Parathyroid adenoma (tissue), 2 donors: Measurements from ENCODE around the gene NAE1.
"Not testable (repeated sequence)": the region's sequence is repeated elsewhere in the genome, so short reads cannot be mapped to it uniquely, and the experiment has no call there.

Source experiments
- H2AFZ ChIP-seq: fragments of 300-600 bp; sonication (generic); one replicate; pipeline ENCODE4 v1.7.0; 2017; ENCODE audit warnings: antibody characterized with exemption, mild to moderate bottlenecking
- H3K27ac ChIP-seq: fragments of 300-600 bp; sonication (generic); one replicate; pipeline ENCODE4 v1.7.0; 2017
- H3K27me3 ChIP-seq: fragments of 300-600 bp; sonication (generic); one replicate; pipeline ENCODE4 v1.7.0; 2017; ENCODE audit warnings: low read length; ENCODE audit not compliant: control insufficient read depth, insufficient read depth
- H3K36me3 ChIP-seq: fragments of 300-600 bp; sonication (generic); one replicate; pipeline ENCODE4 v1.7.0; 2017; ENCODE audit warnings: low read length; ENCODE audit not compliant: control insufficient read depth, insufficient read depth
- H3K4me1 ChIP-seq: fragments of 300-600 bp; sonication (generic); one replicate; pipeline ENCODE4 v1.7.0; 2017; ENCODE audit warnings: control low read depth
- H3K4me2 ChIP-seq: fragments of 300-600 bp; sonication (generic); one replicate; pipeline ENCODE4 v1.7.0; 2017; ENCODE audit warnings: low read length
- H3K4me3 ChIP-seq: fragments of 300-600 bp; sonication (generic); one replicate; pipeline ENCODE4 v1.7.0; 2017; ENCODE audit warnings: low read depth, low read length
- H3K79me2 ChIP-seq: fragments of 300-600 bp; sonication (generic); one replicate; pipeline ENCODE4 v1.7.0; 2017; ENCODE audit warnings: control low read depth
- H3K9ac ChIP-seq: fragments of 300-600 bp; sonication (generic); one replicate; pipeline ENCODE4 v1.7.0; 2017; ENCODE audit warnings: mild to moderate bottlenecking
- H3K9me3 ChIP-seq: fragments of 300-600 bp; sonication (generic); one replicate; pipeline ENCODE4 v1.7.0; 2017; ENCODE audit warnings: low read length; ENCODE audit not compliant: control insufficient read depth
- TF ChIP-seq, protein P1 (sequence below): fragments of 300-600 bp; sonication (generic); IDR thresholded peaks from one replicate; pipeline ENCODE4 v1.7.0; 2017; ENCODE audit warnings: antibody characterized with exemption, mild to moderate bottlenecking
- donor health status: primary hyperparathyroidism.

Gene NAE1

DNA sequence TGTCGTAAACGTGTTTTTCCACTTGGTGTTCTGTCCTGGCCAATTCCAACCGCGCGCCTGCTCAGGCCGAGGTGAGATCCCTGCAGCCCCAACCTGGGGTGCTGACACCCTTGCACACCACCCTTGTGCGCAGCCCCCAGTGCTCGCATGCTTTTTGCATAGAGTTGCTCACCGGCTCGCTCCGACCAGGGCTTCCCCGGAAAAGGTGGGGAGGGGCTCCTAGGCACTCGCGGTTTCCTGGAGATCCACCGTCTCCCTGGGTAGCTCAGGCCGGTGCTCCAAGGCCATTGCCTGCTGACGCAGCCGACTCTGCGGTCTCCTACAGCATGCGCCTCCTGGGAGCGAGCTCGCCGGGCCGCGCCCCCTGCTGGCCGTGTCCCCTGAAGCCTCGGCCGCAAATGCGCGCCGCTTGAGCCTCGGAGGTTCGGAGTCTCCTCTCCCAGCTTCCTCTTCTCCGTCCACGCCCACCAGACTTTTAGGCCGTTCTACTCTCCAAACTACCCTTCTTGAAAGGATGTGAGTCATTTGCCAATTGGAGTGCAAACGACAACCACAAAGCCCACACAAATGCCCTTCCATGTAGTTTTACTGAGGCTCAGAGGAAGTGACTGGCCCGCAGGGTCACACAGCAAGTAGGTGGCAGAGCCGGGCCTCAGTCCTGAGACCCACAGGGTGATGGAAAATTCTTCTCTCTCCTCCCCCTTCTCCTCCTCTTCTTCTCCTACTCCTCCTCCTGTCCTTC is 42.3 kb upstream of the NAE1 start:
- H2AFZ ChIP-seq: peak overlapping the region; percentile 97
- no peaks in the 10 kb centered on the region for H3K79me2 ChIP-seq
- peak overlapping the region; percentile 43 for H3K4me3 ChIP-seq
- no peak overlapping the region for H3K27ac ChIP-seq
- no peak overlapping the region for H3K9ac ChIP-seq
- no peaks in the 10 kb centered on the region for H3K27me3 ChIP-seq
- TF ChIP-seq, protein P1, sequence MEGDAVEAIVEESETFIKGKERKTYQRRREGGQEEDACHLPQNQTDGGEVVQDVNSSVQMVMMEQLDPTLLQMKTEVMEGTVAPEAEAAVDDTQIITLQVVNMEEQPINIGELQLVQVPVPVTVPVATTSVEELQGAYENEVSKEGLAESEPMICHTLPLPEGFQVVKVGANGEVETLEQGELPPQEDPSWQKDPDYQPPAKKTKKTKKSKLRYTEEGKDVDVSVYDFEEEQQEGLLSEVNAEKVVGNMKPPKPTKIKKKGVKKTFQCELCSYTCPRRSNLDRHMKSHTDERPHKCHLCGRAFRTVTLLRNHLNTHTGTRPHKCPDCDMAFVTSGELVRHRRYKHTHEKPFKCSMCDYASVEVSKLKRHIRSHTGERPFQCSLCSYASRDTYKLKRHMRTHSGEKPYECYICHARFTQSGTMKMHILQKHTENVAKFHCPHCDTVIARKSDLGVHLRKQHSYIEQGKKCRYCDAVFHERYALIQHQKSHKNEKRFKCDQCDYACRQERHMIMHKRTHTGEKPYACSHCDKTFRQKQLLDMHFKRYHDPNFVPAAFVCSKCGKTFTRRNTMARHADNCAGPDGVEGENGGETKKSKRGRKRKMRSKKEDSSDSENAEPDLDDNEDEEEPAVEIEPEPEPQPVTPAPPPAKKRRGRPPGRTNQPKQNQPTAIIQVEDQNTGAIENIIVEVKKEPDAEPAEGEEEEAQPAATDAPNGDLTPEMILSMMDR: peak; percentile 97
- no peaks in the 10 kb centered on the region for H3K9me3 ChIP-seq
- H3K4me1 ChIP-seq: peaks cover 4% of the 10 kb centered on the region
- no peaks in the 10 kb centered on the region for H3K36me3 ChIP-seq
- H3K4me2 ChIP-seq: peak overlapping the region; percentile 72

DNA sequence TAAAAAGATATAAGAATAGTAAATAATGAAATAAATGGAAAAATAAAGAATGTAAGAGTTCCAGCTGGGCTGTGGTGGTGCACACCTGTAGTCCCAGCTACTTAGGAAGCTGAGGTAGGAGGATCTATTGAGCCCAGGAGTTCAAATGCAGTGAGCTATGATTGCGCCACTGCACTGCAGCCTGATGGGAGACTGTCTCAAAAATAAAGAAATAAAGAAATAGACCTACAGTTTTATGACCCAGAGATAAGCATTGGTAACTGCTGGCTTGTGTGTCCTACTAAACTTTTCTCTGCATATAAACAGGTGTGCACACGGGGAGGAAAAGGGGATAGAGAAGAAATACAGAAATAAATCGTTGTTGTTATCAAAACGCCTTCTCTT is 41.8 kb upstream of the NAE1 start:
- peak overlapping the region; percentile 72 for H3K4me2 ChIP-seq
- no peaks in the 10 kb centered on the region for H3K27me3 ChIP-seq
- H3K27ac ChIP-seq: no peak overlapping the region
- H3K79me2 ChIP-seq: no peaks in the 10 kb centered on the region
- peak overlapping the region; percentile 97 for H2AFZ ChIP-seq
- no peaks in the 10 kb centered on the region for H3K9me3 ChIP-seq
- TF ChIP-seq, protein P1: no peak
- H3K4me1 ChIP-seq: peaks cover 4% of the 10 kb centered on the region
- H3K9ac ChIP-seq: no peak overlapping the region
- H3K4me3 ChIP-seq: peak overlapping the region; percentile 43
- H3K36me3 ChIP-seq: no peaks in the 10 kb centered on the region

DNA sequence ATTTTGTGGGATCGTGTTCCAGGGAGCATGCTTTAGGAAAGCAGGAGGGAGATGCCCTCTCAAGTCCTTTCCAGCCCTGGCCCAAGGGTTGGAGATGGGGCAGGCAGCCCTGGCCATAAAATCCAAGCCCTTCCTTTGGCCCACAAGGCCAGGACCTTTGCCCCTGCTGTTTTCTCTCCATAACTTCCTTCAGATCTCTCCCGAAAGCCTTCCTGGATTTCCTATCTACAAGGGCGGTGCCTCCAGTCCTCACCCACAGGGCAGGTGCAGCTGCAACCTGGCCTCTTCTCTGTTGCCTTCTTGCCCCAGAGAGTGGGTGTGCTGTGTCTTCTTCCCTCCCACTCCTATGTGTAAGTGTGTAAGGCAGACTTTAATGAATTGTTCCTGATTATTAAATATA is 41.1 kb upstream of the NAE1 start:
- Histone ChIP-seq H3K4me1 (peaks cover 4% of the 10 kb centered on the region), H3K4me3 (no peak overlapping the region), H3K9me3 (no peaks in the 10 kb centered on the region), H3K36me3 (no peaks in the 10 kb centered on the region), H3K27ac (no peak overlapping the region), H2AFZ (no peak overlapping the region), H3K27me3 (no peaks in the 10 kb centered on the region), H3K4me2 (no peak overlapping the region), H3K79me2 (peaks cover 2% of the 10 kb centered on the region), H3K9ac (no peak overlapping the region)
- TF ChIP-seq, protein P1: no peak

DNA sequence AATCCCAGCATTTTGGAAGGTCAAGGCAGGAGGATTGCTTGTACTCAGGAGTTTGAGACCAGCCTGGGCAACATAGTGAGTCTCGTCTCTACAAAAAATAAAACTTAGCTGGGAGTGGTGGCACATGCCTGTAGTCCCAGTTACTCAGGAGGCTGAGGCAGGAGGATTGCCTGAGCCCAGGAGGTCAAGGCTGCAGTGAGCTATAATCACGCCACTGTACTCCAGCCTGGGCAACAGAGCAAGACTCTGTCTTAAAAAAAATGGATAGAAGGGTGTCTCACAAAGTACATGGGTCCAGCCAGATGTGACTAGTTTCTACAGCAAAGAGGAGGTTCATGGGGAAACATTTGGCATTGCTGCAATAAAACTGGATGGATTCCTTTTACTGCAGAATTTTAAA is 40.6 kb upstream of the NAE1 start:
- H3K27ac ChIP-seq, H3K9me3 ChIP-seq, H3K36me3 ChIP-seq, H3K4me2 ChIP-seq, H3K27me3 ChIP-seq, H3K79me2 ChIP-seq, H3K4me1 ChIP-seq, H2AFZ ChIP-seq, H3K9ac ChIP-seq, H3K4me3 ChIP-seq: not testable (repeated sequence)

DNA sequence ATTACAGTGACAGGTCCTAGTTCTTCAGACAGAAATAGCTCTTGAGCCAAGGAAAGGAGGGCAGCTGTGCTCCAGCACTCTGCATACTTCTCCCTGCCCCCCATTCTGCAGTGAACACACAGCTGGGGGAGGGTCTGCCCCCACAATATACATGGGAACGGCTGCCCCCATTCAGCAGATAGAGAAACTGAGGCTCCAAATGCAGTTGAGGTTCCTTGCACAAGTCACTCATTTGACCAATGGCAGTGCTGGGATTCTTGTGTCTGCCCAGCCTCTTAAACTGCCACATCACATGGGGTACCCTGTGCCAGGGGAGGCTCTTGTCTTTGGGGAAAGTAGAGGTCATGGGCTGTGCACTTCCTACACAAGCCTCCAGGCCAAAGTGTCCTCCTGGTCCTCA is 38.6 kb upstream of the NAE1 start:
- no peak overlapping the region for H3K27ac ChIP-seq

More for the DNA sequence above, 38.6 kb upstream of the NAE1 start:
- H3K4me3 ChIP-seq: no peak overlapping the region
- H2AFZ ChIP-seq: no peak overlapping the region
- no peaks in the 10 kb centered on the region for H3K27me3 ChIP-seq
- H3K4me2 ChIP-seq: no peak overlapping the region
- no peaks in the 10 kb centered on the region for H3K9me3 ChIP-seq
- H3K9ac ChIP-seq: no peak overlapping the region
- H3K4me1 ChIP-seq: peaks cover 3% of the 10 kb centered on the region
- TF ChIP-seq, protein P1: no peak
- peaks cover 2% of the 10 kb centered on the region for H3K79me2 ChIP-seq
- H3K36me3 ChIP-seq: no peaks in the 10 kb centered on the region
